NCI-H146 (cell line): ENCODE data around the gene HDAC5.

Experiments
- DNase-seq: peaks from one replicate; lab custom pipeline; 2025; lab: John Stamatoyannopoulos, UW

Gene HDAC5

GRCh38 chr17:44029736-44030135 is 93.7 kb downstream of the HDAC5 start:
- DNase-seq, result no peak
